GM23248 (cell line): Measurements from ENCODE around the gene TTN. TPM values are rescaled to one million over a fixed set of nuclear protein-coding genes. Genes with fewer than 3 reads are reported as not detected.
A peak's percentile ranks its signal among the peaks of the same experiment; 100 is the strongest.

ENCODE experiments used
- DNase-seq: peaks from one replicate; pipeline ENCODE4 v3.0.0-alpha.2; 2015
- H2AFZ ChIP-seq: fragments of 200-600 bp; sonication (generic); 2 replicates; pipeline ENCODE4 v1.6.1; 2016; ENCODE audit warnings: antibody characterized with exemption
- H3F3A ChIP-seq: fragments of 200-600 bp; sonication (generic); 2 replicates; pipeline ENCODE4 v1.6.1; 2016; ENCODE audit warnings: mild to moderate bottlenecking, antibody characterized with exemption, mixed run types; ENCODE audit not compliant: insufficient read depth
- H3K27ac ChIP-seq: fragments of 200-600 bp; sonication (generic); 2 replicates; pipeline ENCODE4 v1.5.1; 2016; ENCODE audit warnings: mild to moderate bottlenecking
- H3K27me3 ChIP-seq: fragments of 200-600 bp; sonication (generic); replicated peaks from 2 replicates; pipeline ENCODE4 v1.6.1; 2016; ENCODE audit warnings: mild to moderate bottlenecking; ENCODE audit not compliant: insufficient read depth
- H3K36me3 ChIP-seq: fragments of 200-600 bp; sonication (generic); 2 replicates; pipeline ENCODE4 v1.6.1; 2016; ENCODE audit warnings: low read depth, mild to moderate bottlenecking
- H3K4me1 ChIP-seq: fragments of 200-600 bp; sonication (generic); 2 replicates; pipeline ENCODE4 v1.6.1; 2016; ENCODE audit warnings: mild to moderate bottlenecking; ENCODE audit not compliant: insufficient read depth
- H3K4me2 ChIP-seq: fragments of 200-600 bp; sonication (generic); one replicate; pipeline ENCODE4 v1.6.1; 2016; ENCODE audit warnings: mild to moderate bottlenecking; ENCODE audit not compliant: unreplicated experiment
- H3K4me3 ChIP-seq: fragments of 200-600 bp; sonication (generic); 2 replicates; pipeline ENCODE4 v1.5.1; 2016; ENCODE audit warnings: mild to moderate bottlenecking
- H3K79me2 ChIP-seq: fragments of 200-600 bp; sonication (generic); 2 replicates; pipeline ENCODE4 v1.6.1; 2016; ENCODE audit warnings: mild to moderate bottlenecking; ENCODE audit not compliant: insufficient read depth
- H3K9ac ChIP-seq: fragments of 200-600 bp; sonication (generic); 2 replicates; pipeline ENCODE4 v1.6.1; 2016; ENCODE audit warnings: mild to moderate bottlenecking
- H3K9me2 ChIP-seq: fragments of 200-600 bp; sonication (generic); 2 replicates; pipeline ENCODE4 v1.6.1; 2016; ENCODE audit warnings: mixed run types, mild to moderate bottlenecking, moderate library complexity; ENCODE audit not compliant: insufficient read depth
- H3K9me3 ChIP-seq: fragments of 200-600 bp; sonication (generic); one replicate; pipeline ENCODE4 v1.6.1; 2017; ENCODE audit warnings: low read depth
- H4K20me1 ChIP-seq: fragments of 200-600 bp; sonication (generic); 2 replicates; pipeline ENCODE4 v1.6.0; 2016; ENCODE audit not compliant: insufficient read depth
- EZH2 ChIP-seq: fragments of 200-600 bp; sonication (generic); IDR thresholded peaks from 2 replicates; pipeline ENCODE4 v1.6.1; 2018; ENCODE audit warnings: antibody characterized with exemption, mild to moderate bottlenecking; ENCODE audit not compliant: insufficient read depth, poor library complexity, severe bottlenecking
- EZH2phosphoT487 ChIP-seq: fragments of 200-600 bp; sonication (generic); IDR thresholded peaks from 2 replicates; pipeline ENCODE4 v1.6.1; 2018; ENCODE audit warnings: antibody characterized with exemption, moderate library complexity, mild to moderate bottlenecking, low read depth; ENCODE audit not compliant: insufficient read depth
- WGBS, 2 experiments: methylation state at CpG; one replicate each; pipeline ENCODE4 v1.1.6; 2015 to 2017; ENCODE audit warnings: low lambda C conversion rate in 2 of 2, low coverage in 1 of 2; ENCODE audit errors: missing lambda C conversion rate in 2 of 2; 5-methylcytosine and 5-hydroxymethylcytosine counted together
- in situ Hi-C: fragments of 300-500 bp; cut with MboI; formaldehyde crosslinking; loops from 2 replicates; pipeline ENCODE4 v1.15.0; 2020
- polyA plus RNA-seq: library from polyadenylated mRNA; unstranded; fragments of >200 nt; fragmentation: Nextera tagmentation; extraction: Ambion mirVana; gene quantifications from 2 replicates; pipeline ENCODE4 v1.2.1, GENCODE V29; 2016
- total RNA-seq: library from RNA; depleted of rRNA; stranded (reverse); fragments of >200 nt; shearing (Covaris generic); gene quantifications from 2 replicates; pipeline ENCODE4 v1.2.3, GENCODE V29; 2014

TTN gene
- total and polyA plus RNA-seq, 2 experiments from 2014 or later = 0.13 TPM; not detected in 1

DNA sequence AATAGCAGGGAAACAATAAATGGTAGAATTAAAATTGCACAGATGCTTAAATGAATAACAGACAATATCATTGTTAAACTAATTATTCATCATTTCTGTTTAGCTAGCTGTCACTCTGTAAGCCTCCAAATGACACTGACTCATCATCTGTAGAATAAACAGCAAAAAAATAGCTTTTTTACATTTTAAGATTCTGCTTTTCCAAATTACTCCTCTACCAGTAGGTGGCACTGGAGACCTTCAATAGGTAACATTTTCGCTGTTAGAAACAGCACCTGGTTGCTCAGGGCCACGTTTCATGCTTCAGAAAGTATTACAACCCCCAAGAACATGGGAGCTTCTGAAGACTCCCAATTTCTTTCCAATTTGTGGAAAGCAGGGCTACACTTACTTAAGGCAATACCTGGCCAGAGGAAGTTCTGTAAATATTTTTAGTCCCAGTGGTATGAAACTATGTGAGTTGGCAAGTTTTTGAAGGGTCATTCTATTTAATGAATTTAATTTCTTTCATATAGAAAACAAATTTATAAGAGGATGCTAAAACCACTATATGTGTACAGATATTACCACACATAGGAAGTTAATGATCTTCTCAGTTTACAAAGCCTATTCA lies 45.4 kb downstream of the TTN start:
- no peaks in the 10 kb centered on the region for H4K20me1 ChIP-seq
- H2AFZ ChIP-seq = no peak overlapping the region
- TF ChIP-seq EZH2phosphoT487 (no peak), EZH2 (no peak)
- H3K79me2 ChIP-seq = no peaks in the 10 kb centered on the region
- 0 out of 2 replicates have a peak, but pooled peaks cover 6% of the 10 kb centered on the region for H3F3A ChIP-seq
- no peak overlapping the region for H3K4me3 ChIP-seq
- H3K27ac ChIP-seq = no peak overlapping the region
- in situ Hi-C loops = no loop called here
- no peaks in the 10 kb centered on the region for H3K36me3 ChIP-seq
- DNase-seq = peak; percentile 72
- no peak overlapping the region for H3K9ac ChIP-seq
- no peaks in the 10 kb centered on the region for H3K9me2 ChIP-seq
- whole genome bisulfite sequencing, 2 experiments = 3 to 5% methylated on average over 2 of the region's 2 CpGs
- no peaks in the 10 kb centered on the region for H3K27me3 ChIP-seq
- H3K4me2 ChIP-seq = no peak overlapping the region
- H3K4me1 ChIP-seq = peaks cover 6% of the 10 kb centered on the region
- H3K9me3 ChIP-seq = no peaks in the 10 kb centered on the region

DNA sequence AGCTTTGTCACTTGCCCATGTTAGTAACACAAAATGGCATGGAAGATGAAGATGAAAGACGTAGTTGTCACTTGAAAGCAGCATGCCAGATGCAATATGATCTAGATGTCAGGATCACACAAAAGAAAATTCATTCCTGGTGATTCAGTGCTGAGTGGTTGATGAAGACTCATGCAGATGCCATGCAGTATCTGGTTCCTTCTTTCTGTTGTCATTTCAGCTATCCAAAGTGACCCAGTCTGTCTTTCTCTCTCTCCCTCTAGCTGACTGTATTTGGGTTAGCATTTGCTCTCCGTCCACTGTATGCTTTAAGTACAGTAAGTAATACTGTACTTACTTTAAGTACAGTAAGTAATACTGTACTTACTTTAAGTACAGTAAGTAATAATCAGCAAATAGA lies 50.4 kb downstream of the TTN start:
- peak; percentile 78 for DNase-seq

DNA sequence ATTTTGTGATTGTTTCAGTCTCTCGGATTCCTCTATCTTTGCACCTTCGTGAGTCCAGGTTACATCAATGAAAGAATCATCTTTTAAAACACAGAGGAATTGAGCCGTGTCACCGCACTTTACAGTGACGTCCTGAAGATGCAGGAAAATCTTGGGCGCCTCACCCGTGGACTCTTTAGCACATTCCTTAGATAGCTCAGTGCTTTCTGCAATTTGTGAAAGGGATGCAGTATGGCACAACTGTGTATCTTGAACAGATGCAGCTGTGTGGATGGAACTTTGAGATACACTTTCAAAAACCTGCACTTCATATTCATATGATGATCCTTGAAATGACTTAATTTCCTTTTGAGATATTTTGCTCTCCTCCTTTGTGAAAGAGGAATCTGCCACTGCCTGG lies 50.9 kb downstream of the TTN start:
- Histone ChIP-seq H3K4me1 (peaks cover 15% of the 10 kb centered on the region), H3K4me3 (no peak overlapping the region), H4K20me1 (no peaks in the 10 kb centered on the region), H3K79me2 (no peaks in the 10 kb centered on the region), H3K27ac (no peak overlapping the region), H3K4me2 (peak overlapping the region; percentile 41), H2AFZ (0 out of 2 replicates have a peak overlapping the region, but pooled peaks have one; percentile 35), H3K27me3 (no peaks in the 10 kb centered on the region), H3F3A (peaks cover 16% of the 10 kb centered on the region; the same call in 1 of the 2 replicates), H3K36me3 (no peaks in the 10 kb centered on the region), H3K9me3 (no peaks in the 10 kb centered on the region), H3K9me2 (no peaks in the 10 kb centered on the region), H3K9ac (no peak overlapping the region)
- in situ Hi-C loops = no loop called here
- no peak for DNase-seq
- TF ChIP-seq EZH2phosphoT487 = no peak
- no peak for TF ChIP-seq EZH2
- 83 to 86% methylated on average over 7 of the region's 7 CpGs for WGBS, 2 experiments

More for the DNA sequence above, 50.4 kb downstream of the TTN start:
- no peak for TF ChIP-seq EZH2
- TF ChIP-seq EZH2phosphoT487 = no peak
- Histone ChIP-seq H3K36me3 (no peaks in the 10 kb centered on the region), H3F3A (peaks cover 16% of the 10 kb centered on the region; the same call in 1 of the 2 replicates), H3K9ac (no peak overlapping the region), H3K4me3 (no peak overlapping the region), H3K4me1 (peaks cover 15% of the 10 kb centered on the region), H2AFZ (peak overlapping the region; percentile 35; the same call in 1 of the 2 replicates), H3K4me2 (peak overlapping the region; percentile 41), H3K27ac (no peak overlapping the region), H3K27me3 (no peaks in the 10 kb centered on the region), H4K20me1 (no peaks in the 10 kb centered on the region), H3K79me2 (no peaks in the 10 kb centered on the region), H3K9me2 (no peaks in the 10 kb centered on the region), H3K9me3 (no peaks in the 10 kb centered on the region)
- 8 to 25% methylated on average over 2 of the region's 2 CpGs for WGBS, 2 experiments
- in situ Hi-C loops = no loop called here

DNA sequence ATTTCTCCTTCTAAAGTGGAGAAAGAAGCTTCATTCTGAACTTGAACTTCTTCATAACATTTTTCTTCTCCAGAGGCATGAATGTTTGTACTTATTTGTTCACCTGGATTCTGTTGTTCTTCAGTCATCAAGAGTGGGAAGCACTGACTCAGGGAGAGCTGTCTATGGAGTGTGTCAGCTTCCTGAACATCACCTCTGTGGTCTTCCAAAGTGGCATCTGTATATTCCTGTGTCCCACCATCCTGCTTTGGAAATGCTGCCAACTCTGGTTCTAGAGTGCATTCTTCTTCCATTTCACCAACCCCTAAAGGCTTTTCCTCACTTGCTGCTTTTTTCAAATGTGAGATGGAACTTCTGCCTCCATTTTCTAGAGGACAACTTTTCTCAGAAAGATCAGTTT lies 59.5 kb downstream of the TTN start:
- in situ Hi-C loops = no loop called here
- H2AFZ ChIP-seq = peak overlapping the region; percentile 46; the same call in 1 of the 2 replicates
- H3K4me3 ChIP-seq = no peak overlapping the region
- H3K9me3 ChIP-seq = no peaks in the 10 kb centered on the region
- no peak for TF ChIP-seq EZH2
- TF ChIP-seq EZH2phosphoT487 = no peak
- no peaks in the 10 kb centered on the region for H3K27me3 ChIP-seq
- peaks cover 12% of the 10 kb centered on the region for H3K4me1 ChIP-seq
- no peak overlapping the region for H3K9ac ChIP-seq
- H3K36me3 ChIP-seq = no peaks in the 10 kb centered on the region
- peaks cover 12% of the 10 kb centered on the region; the same call in 1 of the 2 replicates for H3K9me2 ChIP-seq
- no peak overlapping the region for H3K27ac ChIP-seq
- H3K4me2 ChIP-seq = peak overlapping the region; percentile 22
- DNase-seq = peak; percentile 45
- H4K20me1 ChIP-seq = no peaks in the 10 kb centered on the region
- H3F3A ChIP-seq = peaks cover 17% of the 10 kb centered on the region
- no peaks in the 10 kb centered on the region for H3K79me2 ChIP-seq

DNA sequence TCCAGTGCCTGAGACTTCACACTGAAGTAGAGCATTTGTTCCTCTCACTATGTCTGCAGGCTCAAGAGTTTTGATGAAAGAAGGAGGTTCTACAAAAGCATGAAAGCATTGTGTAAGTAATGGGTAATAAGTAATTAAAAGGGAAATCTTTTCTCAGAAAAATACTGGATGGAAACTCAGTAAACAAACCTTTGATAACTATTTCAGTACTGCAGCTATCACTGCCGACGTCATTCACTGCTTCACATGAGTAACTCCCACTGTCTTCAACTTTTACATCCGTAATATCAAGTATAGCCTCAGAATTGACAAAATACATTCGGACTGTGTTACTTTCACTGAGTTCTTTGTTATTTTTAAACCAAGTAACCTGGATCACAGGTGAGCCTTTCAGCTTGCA lies 72.7 kb downstream of the TTN start:
- DNase-seq = no peak
- Histone ChIP-seq H3K9ac (no peak overlapping the region), H3K27me3 (no peaks in the 10 kb centered on the region; the same call in 1 of the 2 replicates), H2AFZ (no peak overlapping the region), H4K20me1 (no peaks in the 10 kb centered on the region), H3K27ac (no peak overlapping the region), H3K9me3 (no peaks in the 10 kb centered on the region), H3K36me3 (no peaks in the 10 kb centered on the region), H3F3A (no peaks in the 10 kb centered on the region), H3K4me1 (no peaks in the 10 kb centered on the region), H3K4me3 (no peak overlapping the region), H3K79me2 (no peaks in the 10 kb centered on the region), H3K9me2 (no peaks in the 10 kb centered on the region), H3K4me2 (no peak overlapping the region)
- in situ Hi-C loops = no loop called here
- WGBS, 2 experiments = 51 to 52% methylated on average over 4 of the region's 4 CpGs
- TF ChIP-seq EZH2 = no peak
- TF ChIP-seq EZH2phosphoT487 = no peak
